NCI-H510A (cell line): Measurements from ENCODE around the gene QKI.

Experiments
- DNase-seq: peaks from one replicate; lab custom pipeline; 2025; lab: John Stamatoyannopoulos, UW

The QKI gene

GRCh38 chr6:163487606-163488005 is 73.1 kb downstream of the QKI start:
- no peak for DNase-seq

GRCh38 chr6:163489584-163489983 is 75.1 kb downstream of the QKI start:
- DNase-seq = no peak

- DNase-seq = no peak
These were observed 76.5 kb downstream of the QKI start for GRCh38 chr6:163490826-163491577.

GRCh38 chr6:163491737-163492300 is 77.3 kb downstream of the QKI start:
- no peak for DNase-seq

- no peak for DNase-seq
These were observed 79.8 kb downstream of the QKI start for GRCh38 chr6:163494279-163494727.

GRCh38 chr6:163496205-163496604 is 81.7 kb downstream of the QKI start:
- DNase-seq = no peak

- no peak for DNase-seq
These were observed 85.6 kb downstream of the QKI start for GRCh38 chr6:163500105-163500504.

GRCh38 chr6:163501026-163501425 is 86.5 kb downstream of the QKI start:
- DNase-seq = no peak

GRCh38 chr6:163501439-163501838 is 86.9 kb downstream of the QKI start:
- no peak for DNase-seq

- DNase-seq = no peak
These were observed 90.6 kb downstream of the QKI start for GRCh38 chr6:163504984-163505640.

- DNase-seq = no peak
These were observed 93.4 kb downstream of the QKI start for GRCh38 chr6:163507965-163508364.

GRCh38 chr6:163513003-163513402 is 98.5 kb downstream of the QKI start:
- DNase-seq = no peak

GRCh38 chr6:163513570-163514166 is 99.2 kb downstream of the QKI start:
- no peak for DNase-seq

- DNase-seq = no peak
These were observed 102.4 kb downstream of the QKI start for GRCh38 chr6:163516908-163517307.

GRCh38 chr6:163520956-163521355 is 106.4 kb downstream of the QKI start:
- no peak for DNase-seq

GRCh38 chr6:163522033-163522432 is 107.5 kb downstream of the QKI start:
- DNase-seq = no peak

- no peak for DNase-seq
These were observed 111.4 kb downstream of the QKI start for GRCh38 chr6:163525926-163526325.

GRCh38 chr6:163526346-163526745 is 111.8 kb downstream of the QKI start:
- no peak for DNase-seq

GRCh38 chr6:163527291-163527690 is 112.8 kb downstream of the QKI start:
- DNase-seq = no peak

GRCh38 chr6:163529605-163530004 is 115.1 kb downstream of the QKI start:
- no peak for DNase-seq

GRCh38 chr6:163530406-163530805 is 115.9 kb downstream of the QKI start:
- DNase-seq = no peak

GRCh38 chr6:163531122-163531521 is 116.6 kb downstream of the QKI start:
- DNase-seq = no peak

- DNase-seq = no peak
These were observed 118.1 kb downstream of the QKI start for GRCh38 chr6:163532526-163533078.
